T-helper 2 cell (primary cell): Measurements from ENCODE around the gene NUDT22.

Experiments
- DNase-seq, 5 experiments: peaks; one replicate each; pipeline versions ENCODE4 v3.0.0 to v3.0.0-alpha.2; 2012 to 2022

The NUDT22 gene

GRCh38 chr11:64207256-64208085, 18.6 kb upstream of the NUDT22 start:
- DNase-seq = peak in 4 of 5 experiments; percentile 54 to 92 (median 68)

DNA sequence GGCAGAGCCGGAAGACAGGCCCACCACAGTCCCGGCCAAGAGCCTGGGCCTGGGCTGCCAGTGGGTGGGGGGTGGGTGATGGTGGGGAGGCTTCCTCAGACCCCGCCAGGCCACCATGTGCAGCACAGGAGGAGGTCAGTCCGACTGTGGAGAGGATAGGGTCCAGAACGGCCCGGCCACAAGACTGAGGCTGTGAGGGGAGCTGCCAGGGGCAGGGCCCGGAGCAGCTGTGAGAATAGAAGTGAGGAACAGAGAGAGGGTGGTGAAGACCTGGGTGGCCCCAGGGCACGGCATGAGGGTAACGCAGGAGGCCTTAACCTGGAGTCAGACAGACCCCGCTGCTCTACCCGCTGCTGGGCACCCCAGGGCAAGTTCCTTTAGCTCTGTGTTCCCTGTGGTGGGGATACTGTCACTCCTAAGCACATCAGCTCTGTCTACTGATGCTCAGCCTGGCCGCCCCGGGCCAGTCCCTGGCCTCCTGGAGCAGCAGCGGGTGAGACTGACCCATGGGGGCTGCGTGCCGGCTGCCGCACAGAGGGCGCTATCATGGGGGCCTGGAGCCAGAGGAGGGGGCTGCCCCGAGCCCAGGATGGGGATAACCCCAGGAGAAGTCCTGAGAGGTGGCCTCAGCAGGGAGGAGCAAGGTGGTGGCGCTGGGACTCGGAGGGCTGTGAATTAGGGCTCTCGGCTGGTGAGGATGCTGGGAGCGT, 17.8 kb upstream of the NUDT22 start:
- DNase-seq = no peak

DNA sequence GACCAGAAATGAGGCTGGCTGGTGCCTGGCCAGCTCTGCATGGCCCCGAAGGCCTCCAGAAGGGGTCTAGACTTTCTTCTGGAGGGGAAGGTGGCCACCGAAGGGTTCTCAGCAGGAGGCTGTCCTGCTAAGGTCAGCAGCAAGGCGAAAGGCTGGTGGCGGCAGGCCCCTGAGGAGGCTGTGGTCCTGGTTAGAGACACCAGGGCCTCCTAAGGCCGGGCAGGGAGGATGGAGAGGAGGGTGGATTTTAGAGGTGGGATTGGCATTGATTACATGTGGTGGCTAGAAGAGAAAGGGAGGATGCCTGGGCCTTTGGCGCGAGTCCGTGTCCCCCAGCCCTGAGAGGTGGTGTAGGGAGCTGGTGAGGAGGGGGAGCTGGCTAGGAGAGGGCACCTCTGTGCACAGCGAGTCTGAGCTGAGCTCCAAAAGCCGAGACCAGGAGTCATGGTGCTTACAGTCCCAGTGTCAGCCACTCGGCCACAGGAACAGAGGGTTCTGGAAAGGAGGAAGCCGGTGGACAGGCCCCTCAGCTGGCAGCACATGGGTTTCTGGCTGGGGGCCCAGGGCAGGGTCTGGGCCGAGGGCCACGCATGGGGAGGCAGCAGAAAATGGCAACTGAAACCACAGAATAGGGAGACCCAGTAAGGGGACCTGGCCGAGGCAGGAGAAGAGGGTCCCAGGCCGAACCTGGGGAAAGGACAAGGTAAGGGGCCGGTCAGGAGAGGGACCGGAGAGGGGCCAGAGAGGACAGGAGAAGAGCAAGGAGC, 17.1 kb upstream of the NUDT22 start:
- DNase-seq = no peak

- no peak for DNase-seq
Observed at GRCh38 chr11:64209563-64209843, 16.6 kb upstream of the NUDT22 start.

GRCh38 chr11:64210301-64211020, 15.6 kb upstream of the NUDT22 start:
- DNase-seq = no peak

DNA sequence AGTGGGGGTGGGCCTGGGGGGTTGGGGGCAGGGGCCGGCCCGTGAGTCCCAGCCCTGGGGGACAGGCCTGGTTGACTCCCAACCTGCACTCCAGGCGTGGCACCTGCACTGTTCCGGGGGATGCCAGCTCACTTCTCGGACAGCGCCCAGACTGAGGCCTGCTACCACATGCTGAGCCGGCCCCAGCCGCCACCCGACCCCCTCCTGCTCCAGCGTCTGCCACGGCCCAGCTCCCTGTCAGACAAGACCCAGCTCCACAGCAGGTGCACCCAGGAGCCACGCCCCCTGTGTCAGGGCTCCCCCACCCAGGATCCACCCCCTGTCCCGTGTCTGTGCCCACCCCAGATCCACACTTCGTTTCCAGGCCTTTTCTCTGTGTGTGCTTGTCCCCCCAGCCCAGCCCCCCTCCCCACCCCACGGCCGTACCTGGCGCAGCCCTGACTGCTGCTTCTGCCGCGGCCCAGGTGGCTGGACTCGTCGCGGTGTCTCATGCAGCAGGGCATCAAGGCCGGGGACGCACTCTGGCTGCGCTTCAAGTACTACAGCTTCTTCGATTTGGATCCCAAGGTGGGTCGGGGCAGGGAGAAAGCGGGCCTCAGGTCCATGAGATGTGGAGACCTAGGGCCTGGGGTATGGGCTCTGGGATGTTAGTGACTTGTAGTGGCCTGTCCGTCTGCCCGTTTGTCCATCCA, 14.7 kb upstream of the NUDT22 start:
- DNase-seq = no peak

DNA sequence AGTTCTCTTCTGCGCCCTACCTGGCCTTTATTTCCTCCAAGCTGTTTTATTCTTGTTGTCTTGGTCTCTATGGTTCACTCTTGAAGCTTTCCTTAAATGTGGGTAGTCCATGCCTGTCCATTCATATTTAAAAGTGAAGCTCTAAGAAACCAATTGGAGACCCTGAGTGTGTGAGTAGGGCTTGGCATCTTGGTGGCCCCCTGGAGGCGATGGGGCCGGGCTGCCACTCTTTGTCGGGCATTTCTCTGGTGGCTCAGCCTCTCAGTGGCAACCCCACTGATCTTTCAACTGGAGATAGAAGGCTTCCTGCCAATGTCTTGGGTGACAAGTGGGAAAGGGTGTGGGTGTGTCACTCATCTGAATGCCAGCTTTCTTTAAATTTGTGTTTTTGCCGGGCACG, 9.2 kb upstream of the NUDT22 start:
- DNase-seq = no peak

DNA sequence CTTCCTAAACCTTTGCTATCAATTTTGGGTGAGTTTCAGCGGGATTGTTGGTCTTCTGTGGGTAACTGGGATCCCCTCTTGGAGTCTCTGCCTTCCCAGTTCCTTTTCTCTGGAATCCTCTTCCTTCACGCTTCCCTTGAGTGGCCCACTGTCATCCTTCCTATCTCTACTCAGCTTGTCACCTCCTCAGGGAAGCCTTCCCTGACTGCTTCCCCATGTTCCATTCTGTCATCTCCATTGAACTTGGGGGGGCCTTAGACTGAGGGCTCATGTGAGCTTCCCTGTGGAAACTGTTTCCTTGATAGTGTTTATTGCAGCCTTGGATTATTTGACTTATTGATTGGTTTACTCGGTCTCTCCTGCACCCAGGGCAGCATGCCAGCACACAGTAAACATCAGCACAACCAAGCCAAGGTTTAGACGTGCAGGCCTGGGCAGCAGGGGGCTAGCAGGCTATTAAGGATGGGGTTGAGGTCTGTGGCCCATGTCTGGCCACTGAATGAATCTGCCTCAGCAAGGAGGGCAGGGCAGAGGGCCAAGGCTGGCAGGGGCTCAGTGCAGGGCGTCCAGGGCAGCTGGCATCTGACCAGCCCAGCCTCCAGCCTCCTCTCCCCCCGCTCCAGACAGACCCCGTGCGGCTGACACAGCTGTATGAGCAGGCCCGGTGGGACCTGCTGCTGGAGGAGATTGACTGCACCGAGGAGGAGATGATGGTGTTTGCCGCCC, 7.3 kb upstream of the NUDT22 start:
- DNase-seq = no peak

DNA sequence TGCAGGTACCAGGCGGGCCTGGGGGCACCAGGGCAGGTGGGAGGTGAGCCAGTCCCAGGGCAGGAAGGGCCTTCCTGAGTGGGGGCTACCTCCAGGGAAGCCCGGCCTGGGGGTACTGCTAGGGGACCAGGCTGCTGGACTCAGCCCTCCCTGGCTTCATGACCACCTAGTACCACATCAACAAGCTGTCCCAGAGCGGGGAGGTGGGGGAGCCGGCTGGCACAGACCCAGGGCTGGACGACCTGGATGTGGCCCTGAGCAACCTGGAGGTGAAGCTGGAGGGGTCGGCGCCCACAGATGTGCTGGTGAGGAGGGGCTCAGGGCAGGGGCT, 6.8 kb upstream of the NUDT22 start:
- DNase-seq = no peak

DNA sequence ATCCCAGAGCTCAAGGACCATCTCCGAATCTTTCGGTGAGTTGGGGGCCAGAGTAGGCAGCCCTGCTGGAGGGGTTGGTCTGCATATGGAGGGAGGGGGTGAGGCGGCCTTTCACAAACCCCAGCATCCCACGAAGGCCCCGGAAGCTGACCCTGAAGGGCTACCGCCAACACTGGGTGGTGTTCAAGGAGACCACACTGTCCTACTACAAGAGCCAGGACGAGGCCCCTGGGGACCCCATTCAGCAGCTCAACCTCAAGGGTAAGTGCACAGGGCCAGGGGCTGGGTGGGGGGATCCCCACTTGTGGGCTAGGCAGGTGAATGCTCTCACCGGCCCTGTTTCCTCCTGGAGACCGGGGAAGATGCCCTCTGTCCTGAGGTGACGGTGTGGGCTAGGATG, 6.3 kb upstream of the NUDT22 start:
- no peak for DNase-seq

DNA sequence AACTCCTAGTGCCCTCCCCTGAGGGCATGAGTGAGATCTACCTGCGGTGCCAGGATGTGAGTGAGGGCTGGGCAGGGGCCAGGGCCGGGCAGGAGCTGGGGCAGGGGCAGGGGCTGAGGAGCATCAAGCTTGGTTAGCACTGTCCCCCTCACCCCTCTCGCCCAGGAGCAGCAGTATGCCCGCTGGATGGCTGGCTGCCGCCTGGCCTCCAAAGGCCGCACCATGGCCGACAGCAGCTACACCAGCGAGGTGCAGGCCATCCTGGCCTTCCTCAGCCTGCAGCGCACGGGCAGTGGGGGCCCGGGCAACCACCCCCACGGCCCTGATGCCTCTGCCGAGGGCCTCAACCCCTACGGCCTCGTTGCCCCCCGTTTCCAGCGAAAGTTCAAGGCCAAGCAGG, 5.8 kb upstream of the NUDT22 start:
- DNase-seq = no peak

DNA sequence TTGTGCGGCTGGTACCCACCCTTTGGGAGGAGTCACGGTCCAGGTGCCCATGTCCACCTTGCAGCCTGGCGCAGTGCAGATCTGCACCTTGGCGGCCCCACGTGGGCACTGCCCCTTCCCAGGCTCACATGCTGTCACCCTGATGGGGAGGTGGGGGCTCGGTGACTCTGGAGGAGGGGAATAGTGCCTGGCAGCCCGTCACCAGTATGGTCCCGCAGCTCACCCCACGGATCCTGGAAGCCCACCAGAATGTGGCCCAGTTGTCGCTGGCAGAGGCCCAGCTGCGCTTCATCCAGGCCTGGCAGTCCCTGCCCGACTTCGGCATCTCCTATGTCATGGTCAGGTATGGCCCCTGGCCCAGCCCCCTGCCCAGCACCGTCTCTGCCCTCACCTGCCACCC, 5.3 kb upstream of the NUDT22 start:
- DNase-seq = no peak

- no peak for DNase-seq
Observed at GRCh38 chr11:64222651-64223000, 3.4 kb upstream of the NUDT22 start.

DNA sequence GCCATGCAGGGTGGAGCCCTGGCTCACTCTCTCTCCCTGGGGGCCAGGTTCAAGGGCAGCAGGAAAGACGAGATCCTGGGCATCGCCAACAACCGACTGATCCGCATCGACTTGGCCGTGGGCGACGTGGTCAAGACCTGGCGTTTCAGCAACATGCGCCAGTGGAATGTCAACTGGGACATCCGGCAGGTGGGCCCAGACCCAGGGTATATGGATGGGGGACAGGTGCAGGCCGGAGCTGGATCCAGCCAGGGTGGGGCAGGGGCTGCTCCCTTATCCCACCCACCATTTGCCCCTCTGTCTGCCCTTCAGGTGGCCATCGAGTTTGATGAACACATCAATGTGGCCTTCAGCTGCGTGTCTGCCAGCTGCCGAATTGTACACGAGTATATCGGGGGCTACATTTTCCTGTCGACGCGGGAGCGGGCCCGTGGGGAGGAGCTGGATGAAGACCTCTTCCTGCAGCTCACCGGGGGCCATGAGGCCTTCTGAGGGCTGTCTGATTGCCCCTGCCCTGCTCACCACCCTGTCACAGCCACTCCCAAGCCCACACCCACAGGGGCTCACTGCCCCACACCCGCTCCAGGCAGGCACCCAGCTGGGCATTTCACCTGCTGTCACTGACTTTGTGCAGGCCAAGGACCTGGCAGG, 2.9 kb upstream of the NUDT22 start:
- no peak for DNase-seq

- no peak for DNase-seq
Observed at GRCh38 chr11:64224151-64224890, 1.8 kb upstream of the NUDT22 start.

- DNase-seq = peak in 1 of 5 experiments; percentile 25
Observed at GRCh38 chr11:64224891-64225607, 1.0 kb upstream of the NUDT22 start.

DNA sequence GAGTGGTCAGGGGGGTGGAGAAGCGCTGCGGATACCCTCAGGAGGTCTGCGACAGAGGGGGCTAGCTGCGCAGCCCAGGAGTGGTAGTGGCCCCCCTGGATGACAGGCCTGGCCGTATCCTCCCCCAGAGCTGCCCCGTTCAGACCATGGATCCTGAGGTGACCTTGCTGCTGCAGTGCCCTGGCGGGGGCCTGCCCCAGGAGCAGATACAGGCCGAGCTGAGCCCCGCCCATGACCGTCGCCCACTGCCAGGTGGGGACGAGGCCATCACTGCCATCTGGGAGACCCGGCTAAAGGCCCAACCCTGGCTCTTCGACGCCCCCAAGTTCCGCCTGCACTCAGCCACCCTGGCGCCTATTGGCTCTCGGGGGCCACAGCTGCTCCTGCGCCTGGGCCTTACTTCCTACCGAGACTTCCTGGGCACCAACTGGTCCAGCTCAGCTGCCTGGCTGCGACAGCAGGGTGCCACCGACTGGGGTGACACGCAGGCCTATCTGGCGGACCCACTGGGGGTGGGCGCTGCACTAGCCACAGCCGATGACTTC, 505 bp downstream of the NUDT22 start:
- peak in 3 of 5 experiments; percentile 52 to 84 (median 59) for DNase-seq

DNA sequence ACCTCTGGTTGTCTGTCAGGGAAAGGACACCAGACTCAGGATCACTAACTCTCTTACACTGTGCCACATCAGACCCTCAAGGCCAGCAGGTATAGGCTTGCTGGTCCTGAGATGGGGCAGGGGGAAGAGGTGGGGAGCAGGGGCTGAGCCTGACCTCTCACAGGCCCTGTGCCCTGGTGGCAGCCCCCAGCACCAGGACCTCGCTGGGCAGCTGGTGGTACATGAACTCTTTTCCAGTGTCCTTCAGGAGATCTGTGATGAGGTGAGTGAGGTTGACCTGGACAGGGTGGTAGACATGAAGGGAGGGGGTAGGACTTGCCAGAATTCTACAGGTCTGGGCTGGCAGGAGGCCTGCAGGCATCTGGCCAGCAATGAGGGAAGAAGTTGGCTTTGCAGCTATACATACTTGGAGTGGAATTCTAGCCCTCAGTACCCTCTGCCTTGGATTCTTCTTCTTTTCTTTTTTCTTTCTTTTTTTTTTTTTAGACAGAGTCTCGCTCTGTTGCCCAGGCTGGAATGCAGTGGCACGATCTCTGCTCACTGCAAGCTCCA, 1.4 kb downstream of the NUDT22 start:
- DNase-seq = no peak

GRCh38 chr11:64229090-64229743, 3.1 kb downstream of the NUDT22 start:
- DNase-seq = no peak
